SK-N-SH treated with all-trans-retinoic acid at 6 μM for 48 hours (cell line): ENCODE results near the gene NPHS1.

Source experiments
- ZC3H10 ChIP-seq: fragments of 250-450 bp; sonication (Bioruptor Pico); IDR thresholded peaks from 2 replicates; pipeline ENCODE4 v1.5.1; 2021; ENCODE audit warnings: mild to moderate bottlenecking, moderate library complexity
- ZFP3 ChIP-seq: fragments of 250-450 bp; sonication (Bioruptor Pico); IDR thresholded peaks from 2 replicates; pipeline ENCODE4 v1.5.0; 2020; ENCODE audit warnings: mild to moderate bottlenecking, moderate library complexity

GRCh38 chr19:35791814-35792279 lies 60.5 kb downstream of the NPHS1 start:
- no peak for TF ChIP-seq ZC3H10 (CRISPR knock-in tag)
- no peak for TF ChIP-seq ZFP3 (CRISPR knock-in tag)
